GM18868 (cell line): Measurements from ENCODE around the gene RALGPS1.

Experiments
- ATAC-seq: cut with Tn5 transposase; IDR thresholded peaks from one replicate; pipeline ENCODE4 v1.9.1; 2021; ENCODE audit warnings: mild to moderate bottlenecking, moderate library complexity; ENCODE audit not compliant: unreplicated experiment

RALGPS1 gene

DNA sequence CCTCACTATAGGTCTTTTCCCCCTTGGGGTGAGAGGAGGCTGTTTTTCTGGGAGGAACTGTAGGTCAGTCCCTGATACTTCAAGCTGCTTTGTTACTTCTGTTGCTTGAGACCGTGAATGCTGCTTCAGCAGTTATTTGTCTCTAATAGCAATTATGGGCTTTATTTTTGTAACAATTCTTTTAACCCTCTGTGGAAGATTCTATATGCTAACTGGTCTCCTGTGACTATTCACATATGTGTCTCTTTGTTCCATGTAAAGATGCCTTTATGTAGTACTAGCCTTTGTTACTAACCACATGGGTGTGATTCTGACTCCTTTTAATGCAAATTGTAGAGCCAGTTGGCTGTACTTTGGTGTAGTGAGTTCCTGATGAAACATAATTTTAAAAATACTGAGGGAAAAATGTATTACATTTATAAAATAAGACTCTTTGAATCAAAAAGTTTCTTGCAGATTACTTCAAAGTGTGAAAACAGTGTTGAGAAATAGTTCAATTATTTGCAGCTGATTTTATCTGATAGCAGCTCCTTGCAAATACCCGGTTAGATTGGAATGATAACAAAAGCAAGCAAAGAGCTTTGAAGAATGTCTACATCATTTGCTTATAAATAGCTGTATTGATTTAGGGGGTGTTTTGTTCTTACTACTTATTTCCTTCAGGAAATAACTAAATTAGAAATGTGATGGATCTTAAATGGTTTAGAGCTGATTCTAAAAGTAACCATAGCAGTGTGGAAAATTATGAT is 161.2 kb downstream of the RALGPS1 start:
- ATAC-seq = no peak

DNA sequence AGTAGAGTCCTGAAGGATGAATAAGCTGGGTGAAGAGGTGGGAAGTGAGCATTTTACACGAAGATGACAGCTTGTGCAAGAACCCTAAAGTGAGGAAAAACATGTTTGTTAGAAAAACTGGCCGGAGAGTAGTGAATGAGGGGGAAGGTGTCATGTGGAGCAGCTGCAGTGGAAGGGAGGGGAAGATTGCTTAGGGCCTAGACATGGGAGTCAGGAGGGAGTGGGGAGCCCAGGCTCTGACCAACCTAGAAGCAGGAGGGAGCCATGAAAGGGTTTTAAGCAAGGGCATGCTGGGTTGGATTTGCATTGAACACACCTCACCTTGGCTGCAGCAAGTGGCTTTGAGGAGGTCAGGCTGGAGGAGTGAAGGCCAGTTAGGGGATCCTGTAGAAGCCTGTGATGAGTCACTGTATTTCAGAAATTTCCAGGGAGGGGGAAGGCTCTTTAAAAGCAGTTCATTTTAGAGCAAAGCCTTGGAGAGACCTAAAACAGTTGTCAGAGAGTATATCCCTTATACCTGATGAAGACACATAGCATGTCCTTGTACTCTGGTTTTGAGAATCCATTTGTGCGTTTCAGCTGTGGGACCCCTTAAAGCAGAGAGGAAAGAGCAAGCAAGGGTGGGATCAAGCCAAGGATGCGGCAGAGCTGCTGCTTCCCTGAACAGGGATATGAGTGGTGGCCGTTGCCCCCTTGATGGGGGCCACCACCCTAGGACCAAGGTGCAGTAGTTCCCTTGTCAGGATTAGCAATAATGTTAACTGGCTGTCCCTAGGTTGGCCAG is 162.5 kb downstream of the RALGPS1 start:
- ATAC-seq = no peak

DNA sequence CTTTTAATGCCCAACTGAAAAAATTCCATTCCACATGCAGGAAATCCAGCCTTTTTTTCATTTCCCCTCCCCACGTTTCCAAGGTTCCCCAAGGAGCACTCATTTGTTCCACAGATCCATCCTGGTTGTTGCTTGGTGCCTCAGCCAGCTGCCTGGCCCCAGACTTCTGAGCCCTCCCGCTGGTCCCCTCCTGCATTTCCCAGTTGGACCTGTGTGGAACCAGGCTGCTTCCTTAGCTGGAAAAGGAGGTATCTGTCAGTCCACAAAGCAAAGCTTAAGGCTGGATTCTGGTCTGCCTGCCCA is 163.0 kb downstream of the RALGPS1 start:
- no peak for ATAC-seq

DNA sequence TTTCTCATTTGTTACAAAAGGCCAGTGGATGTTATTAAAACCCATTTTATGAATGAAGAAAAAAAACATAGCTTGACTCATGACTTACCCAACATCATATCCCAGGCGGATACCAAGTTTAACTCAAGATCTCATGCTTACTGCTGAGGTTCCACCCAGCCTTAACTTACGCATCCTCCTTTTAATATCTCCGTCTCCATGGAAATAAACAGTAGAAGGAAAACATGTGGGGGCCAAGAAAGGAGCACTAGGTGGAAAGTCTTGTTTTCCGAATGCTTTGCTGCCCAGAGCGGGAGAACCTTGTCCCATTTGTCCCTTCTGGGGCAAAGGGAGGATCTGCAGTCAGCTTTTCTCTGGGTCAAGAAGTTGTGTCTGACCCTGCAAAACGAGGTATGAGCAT is 163.8 kb downstream of the RALGPS1 start:
- ATAC-seq = no peak

DNA sequence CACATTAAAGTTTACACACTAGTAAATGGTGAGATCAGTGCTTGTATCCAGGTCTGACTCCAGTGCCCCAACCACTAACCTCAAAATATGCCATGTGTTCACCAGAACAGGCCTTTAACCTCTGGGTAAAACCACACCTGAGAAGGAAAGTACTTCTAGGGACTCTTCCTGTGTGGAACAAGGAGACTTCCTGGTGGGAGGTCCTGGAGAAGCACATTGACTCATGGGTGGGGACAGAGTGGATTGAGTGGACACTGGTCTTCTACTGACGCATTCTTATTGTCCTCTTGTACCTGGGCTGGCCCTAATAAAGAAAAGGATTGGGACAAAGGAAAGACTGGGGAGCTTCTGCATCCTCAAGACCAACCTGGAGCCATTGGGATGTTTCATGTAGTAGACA is 164.4 kb downstream of the RALGPS1 start:
- no peak for ATAC-seq

DNA sequence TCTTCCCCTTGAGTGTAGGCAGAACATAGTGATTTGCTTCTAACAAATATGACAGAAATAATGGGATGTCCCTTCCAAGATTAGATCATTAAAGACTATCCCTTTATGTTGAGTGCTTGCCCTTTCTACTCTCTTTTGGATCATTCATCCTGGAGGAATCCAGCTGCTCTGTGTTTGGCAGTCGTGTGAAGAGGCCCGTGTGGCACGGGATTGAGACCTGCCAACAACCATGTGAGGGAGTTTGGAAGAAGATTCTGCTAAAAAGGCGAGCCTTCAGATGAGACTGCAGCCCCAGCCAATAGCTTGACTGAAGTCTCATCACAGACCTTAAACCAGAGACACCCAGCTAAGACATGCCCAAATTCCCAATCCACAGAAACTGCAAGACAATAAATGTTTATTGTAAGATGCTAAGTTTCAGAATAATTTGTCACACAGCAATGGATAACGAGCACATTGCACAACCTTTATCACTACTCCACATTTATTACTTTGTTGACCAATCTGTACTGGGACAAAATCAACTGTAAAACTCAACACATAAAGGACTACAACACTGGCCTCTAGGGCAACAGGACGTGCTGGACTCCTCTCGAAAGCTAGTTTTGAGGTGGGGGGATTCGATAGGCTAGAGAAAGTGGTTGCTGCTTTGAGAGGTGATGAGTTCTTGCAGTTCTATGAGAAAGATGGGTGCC is 165.0 kb downstream of the RALGPS1 start:
- no peak for ATAC-seq

DNA sequence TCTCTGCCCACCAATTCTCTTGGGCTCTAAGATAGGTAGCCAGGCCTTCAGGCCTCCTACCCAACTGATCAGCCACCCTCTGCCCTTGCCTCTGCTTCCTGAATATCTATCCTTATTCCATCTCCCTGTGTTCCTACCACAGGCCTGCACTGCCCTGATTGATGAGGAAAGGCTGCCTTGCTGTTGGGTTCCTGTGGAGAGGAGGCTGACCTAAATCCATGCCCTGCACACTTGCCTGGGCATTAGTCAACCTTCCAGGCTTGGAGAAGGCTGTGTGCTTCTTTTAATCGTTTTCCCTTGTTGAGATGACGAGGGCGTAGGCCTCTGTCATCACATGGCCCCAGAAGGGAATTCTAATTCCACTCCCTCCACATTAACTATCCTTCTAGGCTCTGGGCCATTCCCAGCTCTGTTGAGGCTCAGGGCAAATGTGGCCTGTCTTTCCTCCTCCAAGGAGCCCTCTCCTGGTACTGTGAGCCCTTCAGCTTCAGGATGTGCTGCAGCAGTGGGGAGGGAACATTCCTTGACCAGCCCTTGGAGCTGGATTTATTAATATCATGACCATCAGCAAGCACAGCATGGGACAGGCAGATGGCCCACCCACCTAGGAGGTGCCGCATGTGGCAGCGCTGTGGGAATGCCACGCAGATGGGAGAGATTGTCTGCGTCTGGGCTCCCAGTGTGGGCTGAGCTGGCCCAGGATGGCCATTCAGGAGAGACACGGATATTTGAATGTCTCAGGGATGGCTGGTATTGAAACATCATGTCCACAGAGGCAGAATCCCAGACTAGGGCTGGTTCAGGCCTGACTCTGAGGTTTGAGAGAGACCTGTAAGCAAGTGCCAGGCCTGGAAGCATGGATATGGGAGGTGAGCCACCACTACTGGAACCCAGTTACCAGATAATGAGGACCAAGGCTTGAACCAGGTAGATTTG is 166.9 kb downstream of the RALGPS1 start:
- no peak for ATAC-seq

DNA sequence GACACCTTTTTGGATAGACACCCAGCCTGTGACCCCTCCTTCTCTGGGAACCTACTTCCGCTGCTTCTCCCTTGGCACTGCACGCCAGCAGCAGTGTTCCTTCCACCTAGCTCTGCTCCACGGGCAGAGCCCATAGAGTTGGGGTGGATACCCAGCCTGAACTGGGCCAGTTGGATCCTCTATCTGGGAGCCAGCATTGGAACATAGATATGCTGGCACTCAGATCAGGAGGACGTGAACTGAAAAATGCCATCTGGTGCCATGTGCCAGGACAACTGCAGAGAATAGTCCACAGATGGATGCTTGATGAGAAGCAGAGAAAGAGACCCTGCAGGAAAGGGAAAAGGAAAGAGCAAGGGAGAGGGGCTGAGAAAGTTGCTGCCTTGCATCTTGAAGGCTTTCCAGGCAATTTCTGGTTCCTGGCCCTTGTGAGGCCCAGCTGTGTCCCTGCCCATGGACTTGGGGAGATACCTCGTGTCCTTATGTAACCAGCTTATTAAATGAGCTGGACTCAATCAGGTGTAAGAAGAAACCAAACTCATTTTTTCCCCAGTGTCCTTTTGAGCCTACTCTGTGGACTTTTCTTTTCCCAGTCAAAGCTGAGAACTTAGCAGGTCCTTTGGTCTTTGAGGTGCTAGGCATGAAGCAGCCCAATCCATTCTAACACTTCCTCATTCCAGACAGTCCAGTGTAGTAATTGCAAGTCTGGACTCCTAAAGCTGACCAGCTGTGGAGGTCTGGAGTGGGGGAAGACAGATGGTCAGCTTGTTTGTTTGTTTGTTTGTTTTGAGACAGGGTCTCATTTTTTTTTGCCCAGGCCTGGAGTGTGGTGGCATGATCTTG is 168.8 kb downstream of the RALGPS1 start:
- ATAC-seq = no peak

DNA sequence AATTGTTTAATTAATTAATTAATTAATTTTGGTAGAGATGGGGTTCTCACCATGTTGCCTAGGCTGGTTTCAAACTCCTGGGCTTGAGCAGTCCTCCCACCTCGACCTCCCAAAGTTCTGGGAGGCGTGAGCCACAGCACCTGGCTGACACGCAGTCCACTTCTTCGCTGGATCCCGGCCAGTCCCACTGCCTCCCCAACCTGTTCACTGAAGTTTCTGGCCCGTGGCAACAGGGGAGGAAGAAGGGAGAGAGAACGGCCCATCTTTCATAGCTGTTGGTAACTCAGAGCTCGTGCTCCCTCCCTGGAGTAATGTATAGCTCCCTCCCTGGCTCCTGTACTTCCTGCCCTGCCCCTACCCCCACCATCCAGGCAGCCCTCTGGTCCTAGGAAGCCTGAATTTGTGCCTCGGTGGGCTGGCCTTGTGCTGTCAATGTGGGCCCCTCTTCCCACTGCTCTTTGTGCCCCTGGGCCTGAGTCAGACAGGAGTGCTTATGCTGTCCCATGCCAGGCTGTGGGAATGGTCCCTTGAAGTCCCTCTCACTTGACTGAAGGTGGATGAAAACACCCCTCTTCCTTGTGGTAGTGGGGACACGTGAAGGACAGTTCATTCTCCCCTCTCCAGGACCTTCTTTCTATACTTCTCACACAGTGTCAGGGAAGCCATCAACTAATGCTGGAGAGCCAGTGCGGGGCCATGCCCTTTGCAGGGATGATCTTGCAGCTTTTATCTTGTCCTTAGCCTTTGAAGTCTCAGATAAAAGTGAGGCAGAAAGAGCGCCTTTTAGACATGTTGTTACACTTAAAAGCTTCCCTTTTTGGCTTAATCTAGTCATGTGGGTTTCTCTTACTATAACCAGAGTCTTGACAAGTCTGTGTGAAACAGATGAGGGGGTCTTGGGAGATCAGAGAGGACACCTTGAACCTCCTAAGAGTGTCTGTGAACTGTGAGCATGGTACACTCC is 169.8 kb downstream of the RALGPS1 start:
- no peak for ATAC-seq

DNA sequence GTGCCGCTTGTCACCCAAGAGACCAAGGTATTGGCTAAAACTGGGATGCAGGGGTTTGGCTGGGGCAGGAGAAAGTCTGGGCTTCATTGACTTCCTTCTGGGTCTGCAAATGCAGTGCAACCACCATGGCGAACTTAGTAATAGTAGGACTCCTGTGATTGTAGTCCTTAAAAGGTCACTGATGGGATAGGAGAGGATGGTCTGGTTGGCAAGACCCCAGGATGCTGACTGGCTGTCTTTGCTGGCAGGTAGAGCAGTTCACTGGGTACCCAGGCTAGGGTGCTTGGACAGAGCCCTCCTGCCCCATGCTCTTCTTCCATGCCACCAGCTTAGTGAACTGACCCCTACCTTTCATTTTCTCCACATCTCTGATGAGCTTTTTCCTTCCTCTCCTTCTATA is 170.6 kb downstream of the RALGPS1 start:
- ATAC-seq = no peak

DNA sequence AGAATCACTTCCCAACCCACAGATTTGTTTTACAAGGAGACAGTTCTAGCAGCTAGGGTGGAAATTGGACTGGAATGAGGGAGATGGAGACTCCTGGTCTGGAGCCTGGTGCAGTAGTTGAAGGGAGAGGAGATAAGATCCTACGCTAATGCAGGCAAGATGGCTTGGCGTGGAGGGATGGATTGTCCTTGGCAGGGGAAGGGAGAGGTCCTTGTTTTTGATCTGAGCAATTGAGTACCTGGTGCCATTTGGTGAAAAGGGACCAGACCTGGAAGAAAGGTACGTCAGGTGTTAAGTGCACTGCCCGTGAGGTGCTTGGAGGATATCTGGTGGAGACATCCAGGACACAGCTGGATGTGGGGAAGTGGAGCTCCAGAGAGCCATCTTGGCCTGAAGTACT is 172.2 kb downstream of the RALGPS1 start:
- ATAC-seq = no peak

DNA sequence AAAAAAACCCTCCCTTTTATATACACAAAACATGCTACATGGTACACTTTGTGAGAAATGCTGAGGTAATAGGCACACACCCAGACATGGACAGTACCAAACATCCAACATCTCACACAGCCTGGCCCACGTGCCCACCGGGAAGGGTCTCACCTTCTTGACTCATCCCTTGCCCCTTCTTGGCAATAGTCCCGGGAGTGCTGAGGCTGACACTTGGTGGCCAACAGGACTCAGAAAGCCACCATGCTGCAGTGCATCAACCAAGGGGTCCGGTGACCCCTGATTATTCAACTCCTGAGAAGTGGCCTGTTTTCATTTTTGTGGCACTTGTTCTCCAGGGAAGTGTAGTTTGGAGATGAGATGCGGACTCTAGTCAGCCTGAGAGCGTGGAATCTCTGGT is 172.8 kb downstream of the RALGPS1 start:
- no peak for ATAC-seq

DNA sequence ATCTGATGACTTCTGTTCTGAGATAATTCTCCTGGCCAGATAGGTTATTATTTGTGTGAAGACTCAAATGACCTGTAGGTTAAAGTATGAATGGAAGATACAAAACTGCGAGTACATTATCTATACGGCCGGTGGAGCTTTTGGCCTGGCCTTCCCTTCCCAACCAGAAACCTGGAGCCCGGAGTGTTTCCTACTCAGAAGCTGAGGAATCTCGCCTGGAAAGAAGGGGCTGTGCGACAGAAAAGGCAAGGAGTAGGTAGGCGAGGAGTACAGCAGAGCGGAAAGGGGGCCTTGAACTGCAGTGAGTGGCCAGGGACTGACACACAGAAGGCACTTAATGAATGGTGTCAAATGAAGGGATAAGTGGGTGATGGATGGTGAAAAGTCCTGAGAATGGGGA is 173.3 kb downstream of the RALGPS1 start:
- ATAC-seq = no peak

DNA sequence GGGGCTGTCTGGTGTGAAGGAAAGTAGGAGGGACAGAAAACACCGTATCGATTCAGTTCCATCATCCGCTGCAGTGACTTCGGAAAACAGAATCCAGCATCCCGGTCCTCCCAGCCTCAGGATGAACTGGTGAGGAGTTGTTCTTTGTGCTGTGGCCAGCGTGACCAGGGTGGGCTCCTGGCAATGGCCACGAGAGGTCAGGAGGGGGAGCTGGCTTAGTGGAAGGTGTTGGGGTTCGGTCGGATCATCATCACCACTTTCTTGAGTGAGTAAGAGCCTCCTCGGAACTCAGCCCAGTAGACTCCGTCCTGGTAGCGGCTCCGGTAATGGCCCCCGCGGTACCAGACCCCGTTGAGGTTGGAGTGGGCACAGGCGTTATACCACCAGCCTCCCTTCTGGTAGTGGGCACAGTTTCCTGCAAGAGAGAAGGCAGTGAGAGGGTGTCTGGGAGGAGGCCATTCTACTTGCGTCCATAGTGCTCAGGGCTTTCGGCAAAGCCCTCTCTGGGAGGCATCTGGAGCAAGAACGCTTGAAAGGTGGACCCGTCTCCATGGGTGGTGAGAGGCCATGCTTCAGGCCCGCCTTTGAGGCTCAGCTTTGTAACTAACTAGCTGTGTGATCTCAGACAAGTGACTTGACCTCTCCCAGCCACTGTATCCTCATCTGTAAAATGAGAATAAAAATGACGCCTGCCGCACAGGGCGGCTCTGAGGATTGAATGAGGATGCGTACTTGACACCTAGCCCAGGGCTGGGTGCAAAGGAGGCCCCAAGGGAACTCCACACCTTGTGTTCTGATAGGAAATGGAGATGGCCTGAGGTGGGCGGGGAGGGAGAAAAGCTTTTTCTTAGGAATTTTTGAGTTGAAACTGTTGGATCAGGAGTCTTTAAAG is 174.4 kb downstream of the RALGPS1 start:
- no peak for ATAC-seq

DNA sequence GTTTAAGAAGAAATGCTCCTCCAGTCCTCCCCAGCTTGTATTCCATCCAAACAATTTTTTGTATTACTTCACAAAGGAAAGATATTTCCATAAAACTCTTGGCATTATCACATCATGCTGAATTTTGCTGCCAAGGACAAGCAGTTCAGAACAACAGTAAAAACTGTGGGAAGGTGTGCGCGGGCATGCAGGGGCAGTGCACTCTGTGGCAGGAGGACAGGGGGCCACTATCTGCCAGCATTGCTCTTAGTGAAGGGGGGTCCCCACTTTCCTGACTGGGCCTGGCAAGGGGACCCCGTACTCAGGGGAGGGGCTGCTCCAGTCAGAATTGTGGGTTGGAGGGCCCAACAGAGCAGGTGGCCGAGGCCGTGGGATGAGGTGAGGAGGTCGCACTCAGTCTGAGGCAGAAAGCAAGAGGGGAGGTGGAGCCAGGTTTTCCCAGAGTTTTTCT is 175.1 kb downstream of the RALGPS1 start:
- ATAC-seq = no peak

DNA sequence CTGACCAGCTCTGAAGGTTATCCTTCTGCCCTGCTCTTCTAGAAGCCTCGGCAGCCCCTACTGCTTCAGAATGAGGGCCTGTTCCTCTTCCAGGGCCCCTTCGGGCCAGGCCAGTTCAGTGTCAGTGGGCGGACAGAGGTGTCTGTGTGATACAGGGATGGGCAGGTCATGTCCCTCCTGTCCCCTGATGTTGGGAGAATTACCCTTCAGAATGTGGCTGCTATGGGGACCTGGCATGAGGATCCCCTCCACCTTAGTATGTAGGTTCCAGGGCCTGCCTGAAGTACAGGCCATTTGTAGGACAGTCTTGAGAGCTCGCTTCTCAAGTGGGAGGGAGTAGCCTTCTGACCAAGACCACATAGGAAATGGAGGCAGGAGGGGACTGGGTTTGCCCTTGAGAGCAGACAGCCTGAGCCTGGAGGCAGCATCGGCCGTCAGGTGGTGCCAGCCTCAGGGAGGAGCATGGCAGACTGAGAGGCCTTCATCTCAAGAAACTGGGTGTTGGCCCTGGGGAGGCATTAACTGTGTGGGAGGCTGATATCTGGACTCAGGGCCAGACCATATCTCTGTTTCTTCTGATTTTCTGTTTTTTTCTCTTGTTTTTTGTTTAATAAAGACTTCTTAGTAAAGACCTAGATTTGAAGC is 175.9 kb downstream of the RALGPS1 start:
- no peak for ATAC-seq

DNA sequence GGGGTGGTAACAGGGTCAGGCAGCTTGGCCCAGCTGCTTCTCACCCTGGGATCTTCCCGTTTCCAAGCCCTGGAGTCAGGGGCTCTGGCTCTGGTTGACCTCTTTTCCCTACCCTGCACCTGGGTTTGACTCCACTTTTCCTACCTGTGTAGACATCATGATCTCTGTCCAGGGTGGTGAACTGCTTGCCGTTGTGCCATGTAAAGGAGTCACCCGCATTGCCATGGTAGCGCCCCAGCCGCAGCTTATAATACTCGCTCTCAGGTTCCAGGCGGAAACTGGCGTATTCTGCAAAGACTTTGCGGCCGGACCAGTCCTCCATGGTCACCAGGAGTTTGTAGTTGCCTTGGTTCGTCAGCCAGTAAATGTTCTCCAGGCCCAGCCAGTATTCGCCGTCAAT is 176.9 kb downstream of the RALGPS1 start:
- ATAC-seq = no peak
